ENCODE data around the gene FARSB. TPM values are rescaled to one million over a fixed set of nuclear protein-coding genes. Genes with fewer than 3 reads are reported as not detected.

The FARSB gene
- polyA plus RNA-seq, 4 donors: 9.2 to 31.9 (median 15.9) TPM

DNA sequence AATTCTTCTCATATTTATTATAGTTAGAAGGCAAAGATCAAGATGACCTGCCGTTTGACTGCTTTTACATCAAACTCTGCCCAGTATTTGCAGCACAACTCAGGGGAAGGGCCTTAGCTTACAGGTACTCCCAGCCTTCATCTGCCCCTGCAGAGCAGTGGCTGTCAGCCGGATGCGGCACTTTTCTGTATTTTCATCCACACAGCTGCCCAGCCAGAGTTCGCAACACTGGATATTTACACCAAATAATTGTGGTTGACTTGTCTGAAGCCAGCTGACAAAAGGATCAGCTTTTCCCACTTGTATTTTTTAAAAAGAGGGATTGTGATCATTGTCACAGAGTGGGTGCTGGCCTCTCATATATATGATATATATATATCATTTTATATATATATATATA, 94.7 kb downstream of the FARSB start:
- 84 to 91% (median 89%) methylated on average over 4 of the region's 4 CpGs for WGBS, 3 donors
- Histone ChIP-seq H3K4me3 (ENCODE audit: low read depth in 1 of 3, low read length in 3 of 3) (no peak overlapping the region), H3K27ac (ENCODE audit: low read depth in 1 of 3, low read length in 2 of 3) (no peak overlapping the region), H3K36me3 (ENCODE audit: control insufficient read depth in 3 of 3, insufficient read depth in 2 of 3, low read depth in 1 of 3, low read length in 3 of 3) (no peaks in the 10 kb centered on the region), H3K4me1 (ENCODE audit: control insufficient read depth in 3 of 3, insufficient read depth in 2 of 3, low read depth in 1 of 3, low read length in 2 of 3) (no peaks in the 10 kb centered on the region), H3K27me3 (ENCODE audit: control insufficient read depth in 3 of 3, insufficient read depth in 3 of 3, low read length in 3 of 3) (no peaks in the 10 kb centered on the region), H3K9me3 (ENCODE audit: control insufficient read depth in 2 of 2, insufficient read depth in 1 of 2, low read depth in 1 of 2, low read length in 1 of 2) (no peaks in the 10 kb centered on the region)
- FAIRE-seq (no peak), DNase-seq (no peak)

DNA sequence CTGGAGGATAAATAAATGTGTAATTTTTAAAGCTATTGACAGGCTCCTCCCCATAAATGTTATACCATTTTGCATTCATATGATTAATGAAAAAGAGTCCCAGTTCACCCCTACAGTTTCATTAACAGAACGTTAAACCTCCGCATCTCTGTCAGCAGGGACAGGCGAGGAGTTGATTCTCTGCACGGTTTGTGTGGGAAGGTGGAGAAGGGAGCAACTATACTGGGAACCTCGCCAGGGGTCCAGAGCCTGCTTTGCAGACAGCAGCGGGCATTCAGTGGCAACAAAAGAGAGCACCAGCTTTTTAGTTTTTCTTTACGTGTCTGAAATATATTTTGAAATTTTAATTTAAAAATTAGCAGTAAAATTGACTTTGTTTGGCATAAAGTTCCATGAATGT, 101.4 kb downstream of the FARSB start:
- Histone ChIP-seq H3K27ac (ENCODE audit: low read depth in 1 of 3, low read length in 2 of 3) (no peak overlapping the region), H3K4me1 (ENCODE audit: control insufficient read depth in 3 of 3, insufficient read depth in 2 of 3, low read depth in 1 of 3, low read length in 2 of 3) (no peaks in the 10 kb centered on the region), H3K36me3 (ENCODE audit: control insufficient read depth in 3 of 3, insufficient read depth in 2 of 3, low read depth in 1 of 3, low read length in 3 of 3) (no peaks in the 10 kb centered on the region), H3K27me3 (ENCODE audit: control insufficient read depth in 3 of 3, insufficient read depth in 3 of 3, low read length in 3 of 3) (no peaks in the 10 kb centered on the region), H3K9me3 (ENCODE audit: control insufficient read depth in 2 of 2, insufficient read depth in 1 of 2, low read depth in 1 of 2, low read length in 1 of 2) (no peaks in the 10 kb centered on the region), H3K4me3 (ENCODE audit: low read depth in 1 of 3, low read length in 3 of 3) (no peak overlapping the region)
- DNase-seq (no peak), FAIRE-seq (no peak)
- 66 to 87% (median 70%) methylated on average over 7 of the region's 7 CpGs for WGBS, 3 donors

DNA sequence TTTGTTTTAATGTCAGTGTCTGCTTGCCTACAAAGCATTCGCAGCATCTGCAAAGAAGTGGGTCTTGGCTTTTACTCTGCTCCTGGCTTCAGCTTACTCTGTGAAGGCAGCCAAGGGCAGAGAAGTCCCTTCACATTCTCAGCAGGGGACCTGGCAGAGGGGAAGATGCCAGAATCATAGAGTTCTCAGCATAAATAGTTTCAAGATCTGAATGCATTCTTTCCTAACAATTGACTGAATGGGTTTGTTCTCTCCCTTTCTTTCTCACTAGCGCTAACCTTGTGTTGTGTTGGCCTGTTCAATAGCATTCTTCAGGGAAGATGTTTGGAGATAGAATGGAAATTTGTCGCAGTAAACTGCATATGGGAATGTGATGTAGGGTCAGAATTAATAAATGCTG, 106.9 kb downstream of the FARSB start:
- Histone ChIP-seq H3K4me3 (ENCODE audit: low read depth in 1 of 3, low read length in 3 of 3) (no peak overlapping the region), H3K4me1 (ENCODE audit: control insufficient read depth in 3 of 3, insufficient read depth in 2 of 3, low read depth in 1 of 3, low read length in 2 of 3) (peaks cover 0 to 3% (median 0%) of the 10 kb centered on the region in 3 donors), H3K27me3 (ENCODE audit: control insufficient read depth in 3 of 3, insufficient read depth in 3 of 3, low read length in 3 of 3) (no peaks in the 10 kb centered on the region), H3K9me3 (ENCODE audit: control insufficient read depth in 2 of 2, insufficient read depth in 1 of 2, low read depth in 1 of 2, low read length in 1 of 2) (no peaks in the 10 kb centered on the region), H3K36me3 (ENCODE audit: control insufficient read depth in 3 of 3, insufficient read depth in 2 of 3, low read depth in 1 of 3, low read length in 3 of 3) (no peaks in the 10 kb centered on the region), H3K27ac (ENCODE audit: low read depth in 1 of 3, low read length in 2 of 3) (no peak overlapping the region)
- WGBS, 3 donors: 66 to 88% (median 86%) methylated on average over 3 of the region's 3 CpGs
- DNase-seq (no peak), FAIRE-seq (no peak)

DNA sequence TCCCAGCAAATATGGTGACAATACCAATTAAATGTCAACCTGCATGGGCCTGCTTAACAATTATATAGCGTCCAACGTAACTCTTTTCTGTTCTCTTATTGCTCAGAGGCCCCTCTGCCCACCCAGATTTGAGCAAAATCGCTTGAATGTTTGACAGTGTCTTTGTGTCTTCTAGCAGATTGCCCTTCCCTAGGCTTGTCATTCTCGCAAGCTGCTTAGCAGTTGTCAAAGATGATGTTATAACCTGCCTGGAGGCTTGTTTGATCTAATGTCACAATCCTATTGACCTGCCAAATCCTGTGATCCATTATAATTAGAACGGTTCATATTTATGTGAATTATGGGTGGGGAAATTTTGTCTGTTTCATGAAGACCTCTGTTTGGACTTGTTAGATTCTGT, 108.8 kb downstream of the FARSB start:
- Histone ChIP-seq H3K4me1 (ENCODE audit: control insufficient read depth in 3 of 3, insufficient read depth in 2 of 3, low read depth in 1 of 3, low read length in 2 of 3) (peaks cover 0 to 3% (median 0%) of the 10 kb centered on the region in 3 donors), H3K4me3 (ENCODE audit: low read depth in 1 of 3, low read length in 3 of 3) (no peak overlapping the region), H3K9me3 (ENCODE audit: control insufficient read depth in 2 of 2, insufficient read depth in 1 of 2, low read depth in 1 of 2, low read length in 1 of 2) (no peaks in the 10 kb centered on the region), H3K27me3 (ENCODE audit: control insufficient read depth in 3 of 3, insufficient read depth in 3 of 3, low read length in 3 of 3) (no peaks in the 10 kb centered on the region), H3K27ac (ENCODE audit: low read depth in 1 of 3, low read length in 2 of 3) (no peak overlapping the region), H3K36me3 (ENCODE audit: control insufficient read depth in 3 of 3, insufficient read depth in 2 of 3, low read depth in 1 of 3, low read length in 3 of 3) (no peaks in the 10 kb centered on the region)
- FAIRE-seq (no peak), DNase-seq (no peak)
- 77 to 87% (median 78%) methylated on average over 5 of the region's 5 CpGs for WGBS, 3 donors

DNA sequence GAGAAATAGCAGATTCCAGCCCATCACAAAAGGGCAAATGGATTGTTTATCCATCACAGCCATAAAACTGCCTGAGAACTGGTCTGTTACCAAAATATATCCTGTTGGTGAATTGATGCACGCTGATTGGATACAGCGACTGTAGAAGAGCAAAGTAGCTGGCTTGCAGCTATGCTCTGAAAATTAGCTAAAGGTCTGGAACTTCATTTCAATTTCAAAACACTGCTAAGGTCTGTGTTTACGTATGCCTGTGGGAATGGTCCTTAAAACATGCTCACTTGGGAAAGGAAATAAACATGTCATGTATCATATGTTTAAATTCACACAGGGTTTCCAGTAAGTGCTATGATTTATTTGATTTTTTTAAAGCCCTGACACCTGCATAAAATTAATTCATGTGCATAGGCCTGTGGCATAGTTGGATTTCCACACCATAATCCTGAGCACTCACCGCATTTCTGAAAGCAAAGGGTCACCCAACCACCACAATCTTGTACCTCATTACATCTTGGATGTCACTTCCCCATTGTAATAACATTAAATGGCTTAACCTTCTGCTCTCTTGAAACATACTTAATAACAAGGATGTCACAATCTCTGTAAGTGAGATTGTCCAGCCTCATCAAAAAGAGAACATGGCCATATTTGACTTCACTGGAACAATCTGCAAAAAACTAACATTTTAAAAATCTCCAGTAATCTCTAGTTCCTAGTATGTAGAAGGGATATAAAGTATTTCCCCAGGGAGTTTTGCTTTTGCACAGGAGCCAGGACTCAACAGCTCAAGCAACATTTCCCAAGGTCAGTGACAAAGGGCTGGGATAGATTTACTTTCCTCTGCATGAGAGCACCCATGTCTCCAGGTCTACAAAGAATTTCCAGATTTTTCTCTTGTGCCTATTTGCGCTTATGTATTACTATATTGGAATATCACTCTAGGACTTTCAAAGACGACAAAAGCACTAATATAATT, 109.8 kb downstream of the FARSB start:
- 68 to 88% (median 70%) methylated on average over 6 of the region's 6 CpGs for WGBS, 3 donors
- no peak overlapping the region for H3K4me3 ChIP-seq (ENCODE audit: low read depth in 1 of 3, low read length in 3 of 3)
- no peaks in the 10 kb centered on the region for H3K36me3 ChIP-seq (ENCODE audit: control insufficient read depth in 3 of 3, insufficient read depth in 2 of 3, low read depth in 1 of 3, low read length in 3 of 3)
- H3K27ac ChIP-seq (ENCODE audit: low read depth in 1 of 3, low read length in 2 of 3): no peak overlapping the region
- no peaks in the 10 kb centered on the region for H3K9me3 ChIP-seq (ENCODE audit: control insufficient read depth in 2 of 2, insufficient read depth in 1 of 2, low read depth in 1 of 2, low read length in 1 of 2)
- H3K27me3 ChIP-seq (ENCODE audit: control insufficient read depth in 3 of 3, insufficient read depth in 3 of 3, low read length in 3 of 3): no peaks in the 10 kb centered on the region
- FAIRE-seq (no peak), DNase-seq (no peak)
- H3K4me1 ChIP-seq (ENCODE audit: control insufficient read depth in 3 of 3, insufficient read depth in 2 of 3, low read depth in 1 of 3, low read length in 2 of 3): peaks cover 0 to 3% (median 0%) of the 10 kb centered on the region in 3 donors

DNA sequence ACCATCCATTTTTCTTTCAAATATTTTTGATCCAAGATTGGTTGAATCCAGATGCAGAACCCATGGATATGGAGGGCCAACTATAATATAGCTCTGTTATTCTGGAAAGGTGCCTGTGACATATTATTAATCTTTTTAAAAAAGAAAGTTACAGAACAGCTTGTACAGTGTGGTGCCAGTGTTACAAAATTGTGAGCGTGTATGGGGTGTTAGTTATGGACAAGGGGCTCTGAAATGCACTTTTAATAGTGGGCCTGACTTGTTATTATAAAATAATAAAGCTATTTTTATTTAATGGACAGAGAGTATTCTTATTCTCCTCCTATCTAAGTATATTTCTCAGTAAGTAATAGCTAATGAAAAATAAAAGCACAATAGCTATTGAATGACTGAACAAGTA, 111.2 kb downstream of the FARSB start:
- no peak for FAIRE-seq

DNA sequence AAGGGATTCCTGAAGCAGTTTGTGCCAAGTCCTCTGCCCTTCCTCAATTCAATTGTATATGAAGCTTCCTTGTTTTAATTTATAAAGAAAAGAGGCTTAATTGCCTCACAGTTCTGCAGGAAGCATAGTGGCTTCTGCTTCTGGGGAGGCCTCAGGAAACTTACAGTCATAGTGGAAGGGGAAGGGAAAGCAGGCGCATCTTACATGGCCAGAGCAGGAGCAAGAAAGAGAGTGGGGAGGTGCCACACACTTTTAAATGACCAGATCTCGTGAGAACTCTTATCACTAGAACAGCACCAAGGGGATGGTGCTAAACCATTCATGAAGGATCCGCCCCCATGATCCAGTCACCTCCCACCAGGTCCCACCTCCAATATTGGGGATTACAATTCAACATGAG, 117.4 kb downstream of the FARSB start:
- Histone ChIP-seq H3K4me1 (ENCODE audit: control insufficient read depth in 3 of 3, insufficient read depth in 2 of 3, low read depth in 1 of 3, low read length in 2 of 3) (no peaks in the 10 kb centered on the region), H3K4me3 (ENCODE audit: low read depth in 1 of 3, low read length in 3 of 3) (no peak overlapping the region), H3K9me3 (ENCODE audit: control insufficient read depth in 2 of 2, insufficient read depth in 1 of 2, low read depth in 1 of 2, low read length in 1 of 2) (no peaks in the 10 kb centered on the region), H3K27ac (ENCODE audit: low read depth in 1 of 3, low read length in 2 of 3) (no peak overlapping the region), H3K27me3 (ENCODE audit: control insufficient read depth in 3 of 3, insufficient read depth in 3 of 3, low read length in 3 of 3) (peaks cover 0 to 2% (median 0%) of the 10 kb centered on the region in 3 donors), H3K36me3 (ENCODE audit: control insufficient read depth in 3 of 3, insufficient read depth in 2 of 3, low read depth in 1 of 3, low read length in 3 of 3) (peaks cover 0 to 4% (median 2%) of the 10 kb centered on the region in 3 donors)
- FAIRE-seq (no peak), DNase-seq (no peak)
- WGBS, 3 donors: 88 to 92% (median 88%) methylated on average over 3 of the region's 3 CpGs

More for the DNA sequence above, 111.2 kb downstream of the FARSB start:
- Histone ChIP-seq H3K9me3 (ENCODE audit: control insufficient read depth in 2 of 2, insufficient read depth in 1 of 2, low read depth in 1 of 2, low read length in 1 of 2) (no peaks in the 10 kb centered on the region), H3K27me3 (ENCODE audit: control insufficient read depth in 3 of 3, insufficient read depth in 3 of 3, low read length in 3 of 3) (no peaks in the 10 kb centered on the region), H3K4me1 (ENCODE audit: control insufficient read depth in 3 of 3, insufficient read depth in 2 of 3, low read depth in 1 of 3, low read length in 2 of 3) (peaks cover 0 to 3% (median 0%) of the 10 kb centered on the region in 3 donors), H3K4me3 (ENCODE audit: low read depth in 1 of 3, low read length in 3 of 3) (no peak overlapping the region), H3K27ac (ENCODE audit: low read depth in 1 of 3, low read length in 2 of 3) (no peak overlapping the region), H3K36me3 (ENCODE audit: control insufficient read depth in 3 of 3, insufficient read depth in 2 of 3, low read depth in 1 of 3, low read length in 3 of 3) (no peaks in the 10 kb centered on the region)
- no peak for DNase-seq
- 87 to 95% (median 89%) methylated on average over 1 of the region's 1 CpG for WGBS, 3 donors

DNA sequence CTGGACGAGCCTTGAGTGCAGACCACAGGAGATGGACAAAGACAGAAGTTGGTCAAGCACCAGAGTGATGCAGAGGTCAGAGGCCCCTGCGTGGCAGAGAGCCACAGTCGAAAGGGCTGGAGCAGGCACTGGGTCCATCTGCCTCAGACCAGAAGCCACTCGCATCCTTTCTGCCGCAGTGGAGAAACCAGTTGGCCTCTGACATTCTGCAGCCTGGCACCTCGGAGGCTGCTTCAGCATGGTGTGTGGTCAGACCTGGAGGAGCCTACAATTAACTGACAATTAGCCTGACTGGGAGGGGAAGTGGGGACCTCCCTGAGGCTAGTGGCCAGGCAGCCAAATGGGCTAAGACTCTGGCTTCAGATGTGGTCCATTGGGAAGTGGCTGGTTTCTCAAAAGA, 120.4 kb downstream of the FARSB start:
- Histone ChIP-seq H3K4me3 (ENCODE audit: low read depth in 1 of 3, low read length in 3 of 3) (no peak overlapping the region), H3K4me1 (ENCODE audit: control insufficient read depth in 3 of 3, insufficient read depth in 2 of 3, low read depth in 1 of 3, low read length in 2 of 3) (no peaks in the 10 kb centered on the region), H3K27ac (ENCODE audit: low read depth in 1 of 3, low read length in 2 of 3) (no peak overlapping the region), H3K27me3 (ENCODE audit: control insufficient read depth in 3 of 3, insufficient read depth in 3 of 3, low read length in 3 of 3) (peaks cover 0 to 2% (median 0%) of the 10 kb centered on the region in 3 donors), H3K36me3 (ENCODE audit: control insufficient read depth in 3 of 3, insufficient read depth in 2 of 3, low read depth in 1 of 3, low read length in 3 of 3) (peaks cover 0 to 4% (median 2%) of the 10 kb centered on the region in 3 donors), H3K9me3 (ENCODE audit: control insufficient read depth in 2 of 2, insufficient read depth in 1 of 2, low read depth in 1 of 2, low read length in 1 of 2) (no peaks in the 10 kb centered on the region)
- DNase-seq (no peak), FAIRE-seq (no peak)
- WGBS, 3 donors: 77 to 94% (median 79%) methylated on average over 6 of the region's 6 CpGs

All from small intestine (tissue), 7 donors.